Stimulated activated naive CD8-positive, alpha-beta T cell treated with anti-CD3 and anti-CD28 coated beads, Interleukin-15, Interleukin-2, amounts not matched to agents 100 U/mL and 50 U/mL, for 24 hours (primary cell): ENCODE data around the gene LIMS4.
A peak's percentile ranks its signal among the peaks of the same experiment; 100 is the strongest.
"Not testable (repeated sequence)": the region's sequence is repeated elsewhere in the genome, so short reads cannot be mapped to it uniquely, and the experiment has no call there.

Experiments
- ATAC-seq: fragments of 150-1000 bp; cut with Tn5 transposase; one replicate; pipeline ENCODE4 v1.10.0; 2021
- DNase-seq: peaks from one replicate; pipeline ENCODE4 v3.0.0; 2021

The LIMS4 gene, protein sequence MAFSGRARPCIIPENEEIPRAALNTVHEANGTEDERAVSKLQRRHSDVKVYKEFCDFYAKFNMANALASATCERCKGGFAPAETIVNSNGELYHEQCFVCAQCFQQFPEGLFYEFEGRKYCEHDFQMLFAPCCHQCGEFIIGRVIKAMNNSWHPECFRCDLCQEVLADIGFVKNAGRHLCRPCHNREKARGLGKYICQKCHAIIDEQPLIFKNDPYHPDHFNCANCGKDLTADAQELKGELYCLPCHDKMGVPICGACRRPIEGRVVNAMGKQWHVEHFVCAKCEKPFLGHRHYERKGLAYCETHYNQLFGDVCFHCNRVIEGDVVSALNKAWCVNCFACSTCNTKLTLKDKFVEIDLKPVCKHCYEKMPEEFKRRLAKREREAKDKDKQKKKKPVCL

DNA sequence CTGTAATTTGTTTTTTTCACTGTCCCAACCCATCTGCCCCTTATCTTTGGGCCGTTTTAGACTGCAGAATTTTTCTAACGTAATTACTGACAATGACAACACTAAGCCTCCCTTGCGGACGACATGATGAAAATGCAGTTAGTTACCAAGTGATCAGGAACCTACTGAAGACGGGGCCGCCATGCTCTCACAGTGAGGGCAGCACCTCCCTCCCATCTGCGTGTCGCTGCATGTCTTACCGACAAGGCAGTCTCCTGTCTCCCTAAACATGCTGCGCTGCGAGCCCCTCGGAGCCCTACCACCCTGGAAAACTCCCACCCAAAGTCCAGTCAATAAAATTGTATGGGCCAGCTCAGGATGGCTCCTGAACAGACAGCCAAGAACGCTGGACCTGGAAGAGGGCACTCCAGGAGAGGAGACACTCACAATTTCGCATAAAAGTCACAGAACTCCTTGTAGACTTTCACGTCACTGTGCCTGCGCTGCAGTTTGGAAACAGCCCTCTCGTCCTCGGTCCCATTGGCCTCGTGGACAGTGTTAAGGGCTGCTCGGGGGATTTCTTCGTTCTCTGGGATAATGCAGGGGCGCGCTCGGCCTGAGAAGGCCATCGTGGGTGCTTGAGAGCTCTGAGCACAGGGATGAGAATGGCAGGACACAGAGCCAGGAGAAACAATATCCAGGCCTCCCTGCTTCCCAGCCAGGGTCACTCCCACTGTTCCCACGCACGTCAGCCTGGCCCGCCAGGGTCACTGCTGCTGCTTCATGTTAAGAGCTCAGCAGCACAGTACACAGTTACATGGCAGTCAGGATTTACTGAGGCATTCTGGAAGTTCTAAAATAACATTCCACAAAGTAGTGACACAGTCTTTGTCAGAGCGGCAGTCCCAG is at the start of gene LIMS4:
TSS of gene LIMS4 (minus strand) at position 646 of the 888 bp plus-strand sequence. CDS start at position 608, 38 bp downstream.
- DNase-seq, ATAC-seq: not testable (repeated sequence)

DNA sequence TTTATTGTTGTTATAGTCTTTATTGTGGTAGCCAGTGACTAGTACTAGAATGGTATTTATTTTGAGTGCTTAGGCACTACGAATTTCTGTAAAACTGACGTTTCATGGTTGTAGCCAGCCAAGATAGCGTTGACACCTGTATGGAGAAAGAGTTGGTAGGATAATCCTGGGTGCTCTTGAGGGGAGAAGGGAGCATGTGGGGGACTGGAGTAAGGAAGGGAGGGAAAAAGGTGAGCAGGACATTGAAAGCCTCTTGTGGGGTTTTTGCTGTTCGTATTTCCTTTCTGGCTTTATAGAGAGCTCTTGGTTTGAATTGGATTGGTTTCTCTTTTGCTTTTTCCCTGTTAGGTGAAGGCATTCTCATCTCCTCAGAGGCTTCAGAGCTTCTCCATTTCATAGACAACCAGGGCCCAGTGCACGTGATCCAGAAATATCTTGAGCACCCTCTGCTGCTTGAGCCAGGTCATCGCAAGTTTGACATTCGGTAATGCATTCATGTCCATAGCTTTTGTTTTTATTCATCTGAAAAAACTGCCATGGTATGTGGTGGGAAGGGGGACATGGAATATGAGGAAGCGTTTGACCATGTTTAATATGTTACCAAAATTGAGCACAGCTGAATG is 27.2 kb upstream of the LIMS4 start:
- peak; percentile 73 for ATAC-seq
- not testable (repeated sequence) for DNase-seq

DNA sequence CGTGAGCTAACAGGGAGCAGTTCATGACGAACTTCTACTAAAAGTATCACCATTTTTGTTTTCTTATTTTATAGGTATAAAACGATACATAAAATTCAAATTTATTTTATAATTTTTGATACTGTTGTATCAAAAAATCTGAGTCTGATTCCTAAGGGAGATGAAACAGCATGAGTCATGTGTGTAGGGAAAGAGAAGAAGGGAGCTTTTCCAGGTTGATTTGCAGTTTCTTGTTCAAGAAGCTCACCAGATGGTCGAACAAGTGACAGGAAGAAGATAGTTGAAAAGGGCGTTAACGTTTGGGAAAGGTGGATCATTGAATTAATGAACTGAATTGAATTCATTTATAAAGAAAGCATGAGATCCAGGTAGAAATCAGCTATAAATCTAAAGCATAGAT is 23.4 kb upstream of the LIMS4 start:
- ATAC-seq, DNase-seq: not testable (repeated sequence)

DNA sequence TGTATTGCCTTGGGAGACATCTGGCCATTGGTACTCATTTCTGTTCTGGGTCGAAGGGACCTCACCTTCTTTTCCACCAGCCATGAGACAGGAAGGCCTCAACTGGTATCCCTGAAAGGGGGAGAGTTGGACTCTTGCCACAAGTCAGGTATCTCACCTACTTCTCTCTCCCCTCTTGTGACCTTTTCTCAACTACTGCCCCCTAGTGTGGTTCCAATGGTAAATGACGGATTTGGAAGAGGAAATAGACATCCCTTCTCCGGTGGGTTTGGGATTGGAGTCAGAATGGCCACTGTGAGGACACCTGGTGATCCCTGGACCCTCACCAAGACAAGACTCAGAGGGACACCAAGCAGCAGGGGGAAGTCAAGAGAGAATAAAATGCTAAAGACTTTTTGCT is 21.9 kb upstream of the LIMS4 start:
- ATAC-seq, DNase-seq: not testable (repeated sequence)

DNA sequence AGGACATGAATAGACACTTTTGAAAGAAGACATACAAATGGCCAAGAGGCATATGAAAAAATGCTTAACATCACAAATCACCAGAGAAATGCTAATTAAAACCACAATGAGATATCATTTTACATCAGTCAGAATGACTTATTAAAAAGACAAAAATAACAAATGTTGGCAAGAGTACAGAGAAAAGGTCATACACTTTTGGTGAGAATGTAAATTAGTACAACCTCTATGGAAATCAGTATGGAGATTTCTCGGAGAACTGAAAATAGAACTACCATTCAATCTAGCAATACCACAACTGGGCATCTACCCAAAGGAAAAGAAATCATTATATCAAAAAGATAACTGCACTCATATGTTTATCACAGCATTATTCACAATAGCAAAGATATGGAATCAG is 16.4 kb upstream of the LIMS4 start:
- not testable (repeated sequence) for DNase-seq, ATAC-seq

DNA sequence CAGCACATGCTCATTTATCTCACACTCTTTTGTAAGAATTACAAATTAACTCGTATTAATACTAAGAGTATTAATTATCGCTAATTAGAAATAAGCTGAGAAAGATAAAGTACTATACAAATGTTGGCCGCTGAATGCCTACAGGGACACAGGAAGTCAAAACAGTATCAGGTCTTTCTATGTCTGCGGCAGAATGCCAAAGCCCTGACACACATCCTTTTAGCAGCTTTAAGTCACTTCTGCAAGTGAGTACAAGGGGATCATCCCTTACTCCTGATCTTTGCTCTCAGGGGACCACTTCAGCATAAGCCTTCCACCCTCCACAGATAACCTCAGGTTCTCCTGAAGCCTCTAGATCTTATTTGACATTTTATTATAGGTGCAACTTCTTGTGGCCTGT is 10.1 kb upstream of the LIMS4 start:
- DNase-seq, ATAC-seq: not testable (repeated sequence)

DNA sequence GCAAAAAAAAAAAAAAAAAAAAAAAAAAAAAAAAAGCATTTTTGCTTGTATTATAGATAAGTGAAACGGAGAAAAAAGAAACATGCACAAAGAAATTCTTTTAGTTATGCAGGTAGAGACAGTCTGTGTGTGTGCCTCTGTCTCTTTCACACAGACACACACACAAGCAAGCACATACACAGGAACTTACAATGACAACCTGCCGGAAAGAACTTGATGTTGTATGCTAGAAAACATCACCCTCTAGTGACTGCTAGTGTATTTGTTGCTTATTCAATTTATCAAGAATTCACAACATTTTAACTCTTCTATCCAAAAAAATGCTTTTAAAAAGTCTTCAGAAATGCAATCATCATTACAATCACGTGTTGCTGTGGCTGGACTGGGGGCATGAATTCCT is 8.6 kb upstream of the LIMS4 start:
- ATAC-seq: not testable (repeated sequence)

DNA sequence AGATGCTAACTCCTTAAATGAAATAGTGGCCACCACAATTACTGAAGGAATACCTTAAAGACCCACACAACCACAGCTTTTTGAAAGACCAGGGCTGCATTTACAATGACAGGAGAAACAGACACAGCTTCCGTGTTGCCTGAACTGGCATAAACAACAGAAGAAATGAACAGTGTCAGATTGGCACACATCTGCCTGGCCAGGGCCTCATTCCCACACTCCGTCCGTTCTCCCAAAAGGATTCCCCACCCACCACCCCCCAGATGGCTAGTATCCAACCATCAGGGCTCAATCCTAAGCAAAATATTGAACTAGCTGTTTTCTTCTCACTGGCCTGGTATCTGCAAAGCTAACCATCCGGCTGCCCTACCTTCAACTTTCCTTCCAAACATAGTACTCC is 7.5 kb upstream of the LIMS4 start:
- not testable (repeated sequence) for DNase-seq, ATAC-seq

More for the DNA sequence above, 8.6 kb upstream of the LIMS4 start:
- DNase-seq: not testable (repeated sequence)

DNA sequence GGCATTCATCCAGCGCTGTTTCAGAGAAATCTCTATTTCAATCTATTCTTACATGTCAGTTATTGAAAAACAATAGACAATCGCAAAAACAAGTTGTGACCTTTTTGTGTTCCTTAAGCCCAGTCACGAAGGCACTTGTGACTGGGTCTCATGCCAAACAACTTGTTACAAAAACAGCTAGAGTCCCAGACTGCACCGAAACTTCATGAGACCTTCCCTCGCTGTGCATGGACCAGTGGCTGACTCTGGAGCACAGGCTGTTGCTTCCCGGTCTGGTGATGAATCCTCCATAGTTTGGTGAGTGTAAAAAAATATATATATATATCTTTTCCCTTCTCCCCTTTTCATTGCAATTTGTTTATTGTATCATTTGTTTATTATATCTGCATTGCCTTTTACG is 4.8 kb upstream of the LIMS4 start:
- not testable (repeated sequence) for DNase-seq, ATAC-seq

DNA sequence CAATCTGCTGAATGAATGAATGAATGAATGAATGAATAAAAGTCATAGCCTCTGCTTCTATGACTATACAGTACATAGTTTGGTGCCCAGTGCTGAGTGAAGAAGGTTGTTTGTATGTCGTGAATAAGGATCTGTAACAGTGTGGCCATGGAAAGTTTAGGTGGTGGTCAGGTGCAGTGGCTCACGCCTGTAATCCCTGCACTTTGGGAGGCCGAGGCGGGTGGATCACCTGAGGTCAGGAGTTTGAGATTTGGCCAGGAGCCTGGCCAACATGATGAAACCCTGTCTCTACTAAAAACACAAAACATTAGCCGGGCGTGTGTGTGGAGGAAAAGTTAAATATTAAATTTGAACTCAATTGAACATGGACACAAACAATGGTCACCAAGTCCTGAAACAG is 4.3 kb upstream of the LIMS4 start:
- DNase-seq, ATAC-seq: not testable (repeated sequence)

DNA sequence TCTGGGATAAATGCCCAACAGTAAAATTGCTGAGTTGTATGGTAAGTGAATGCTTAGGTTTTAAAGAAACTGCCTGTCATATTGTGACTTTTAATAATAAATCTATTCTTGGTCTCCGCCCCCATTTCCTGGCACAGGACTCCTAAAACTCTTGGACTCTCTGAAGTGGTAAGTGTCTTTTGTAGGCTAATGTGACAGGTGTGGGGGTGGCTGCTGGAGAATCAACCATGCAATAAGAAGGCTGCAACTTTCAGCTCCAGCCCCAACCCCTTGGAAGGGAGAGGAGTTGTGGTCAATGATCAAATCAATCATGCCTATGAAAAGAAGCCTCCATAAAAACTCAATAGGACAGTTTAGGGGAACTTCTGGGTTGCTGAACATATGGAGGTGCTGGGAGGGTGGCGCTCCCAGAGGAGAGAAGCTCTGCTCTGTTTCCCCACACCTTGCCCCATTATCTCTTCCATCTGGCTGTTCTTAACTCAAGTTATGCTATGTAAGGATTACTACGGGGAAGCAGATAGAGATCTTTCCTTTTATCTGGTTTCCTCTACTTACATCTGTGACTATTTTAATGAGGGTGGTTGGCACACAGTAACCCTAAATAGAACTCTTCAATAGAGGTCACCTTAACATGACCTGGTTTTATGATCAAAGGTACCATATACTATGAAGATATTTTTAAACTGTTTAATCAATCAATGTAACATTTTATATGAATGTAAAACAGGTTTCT is 3.2 kb upstream of the LIMS4 start:
- peak; percentile 29 for ATAC-seq
- DNase-seq: not testable (repeated sequence)

DNA sequence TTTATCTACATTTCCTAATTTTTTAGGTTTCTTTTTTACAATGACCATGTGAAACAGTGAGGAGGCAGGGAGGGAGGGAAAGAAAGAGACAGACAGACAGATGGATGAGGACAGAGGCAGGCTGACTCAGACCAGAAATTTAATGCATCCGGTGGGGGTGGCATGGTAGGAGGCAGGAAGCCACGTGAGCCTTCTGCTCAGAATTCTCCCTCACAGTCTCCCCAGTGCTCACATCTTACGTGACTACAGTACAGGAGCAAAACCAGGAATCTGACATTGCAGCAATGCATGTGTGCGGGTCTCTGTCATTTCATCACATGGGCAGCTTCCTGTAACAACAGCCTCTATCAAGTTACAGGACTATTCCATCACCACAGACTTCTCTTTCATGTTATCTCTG is 2.3 kb upstream of the LIMS4 start:
- not testable (repeated sequence) for DNase-seq
- peak; percentile 96 for ATAC-seq

DNA sequence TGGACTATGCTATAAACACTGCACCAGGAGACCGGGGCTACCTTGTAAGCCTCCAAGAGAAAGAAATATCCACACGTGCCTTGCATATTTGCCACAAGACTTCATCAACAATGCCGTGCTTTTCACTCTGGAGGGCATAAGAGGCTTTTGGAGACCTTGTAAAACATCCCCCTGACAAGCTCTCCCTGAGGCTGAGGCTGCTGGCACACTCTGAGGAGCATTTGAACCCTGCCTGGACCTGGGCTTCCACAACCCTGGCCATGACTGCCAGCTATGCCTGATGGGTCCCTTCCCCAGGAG is 393 bp upstream of the LIMS4 start:
- DNase-seq, ATAC-seq: not testable (repeated sequence)

DNA sequence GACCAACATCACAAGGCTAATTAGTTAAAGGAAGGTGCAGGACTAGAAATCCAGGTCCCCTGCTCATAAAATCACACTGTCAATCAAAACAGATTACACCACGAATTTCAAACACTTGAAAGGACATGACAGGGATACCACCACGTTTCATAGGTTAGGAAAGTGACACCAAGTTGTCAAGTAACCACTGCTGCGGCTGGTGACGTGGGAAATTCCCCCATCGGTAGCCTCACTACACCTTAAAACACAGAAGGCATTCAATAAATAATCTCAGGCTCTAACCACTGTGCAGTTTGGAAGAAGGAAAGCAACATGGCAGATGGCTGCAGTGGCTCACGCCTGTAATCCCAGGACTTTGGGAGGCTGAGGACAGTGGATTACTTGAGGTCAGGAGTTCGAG is 3.7 kb downstream of the LIMS4 start:
- not testable (repeated sequence) for ATAC-seq, DNase-seq

DNA sequence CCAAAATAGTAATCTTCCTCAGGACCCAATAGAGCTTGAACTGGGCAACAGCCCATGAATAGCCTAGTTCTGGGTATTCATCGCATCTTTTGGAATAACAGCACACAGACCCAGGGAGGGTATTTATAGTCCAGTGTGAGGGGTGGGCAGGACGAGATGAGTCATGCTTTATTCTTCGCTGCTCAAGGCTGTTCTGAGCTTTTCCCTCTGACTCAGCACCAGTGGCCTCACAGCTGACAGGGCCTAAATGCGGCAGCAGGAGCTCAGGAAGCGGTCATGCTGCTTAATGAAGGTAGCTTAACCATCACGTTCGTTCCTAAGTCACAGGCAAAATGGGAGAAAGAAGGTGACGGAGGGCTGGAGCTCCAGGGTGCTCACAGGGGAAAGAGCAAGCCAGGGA is 7.3 kb downstream of the LIMS4 start:
- not testable (repeated sequence) for ATAC-seq, DNase-seq

DNA sequence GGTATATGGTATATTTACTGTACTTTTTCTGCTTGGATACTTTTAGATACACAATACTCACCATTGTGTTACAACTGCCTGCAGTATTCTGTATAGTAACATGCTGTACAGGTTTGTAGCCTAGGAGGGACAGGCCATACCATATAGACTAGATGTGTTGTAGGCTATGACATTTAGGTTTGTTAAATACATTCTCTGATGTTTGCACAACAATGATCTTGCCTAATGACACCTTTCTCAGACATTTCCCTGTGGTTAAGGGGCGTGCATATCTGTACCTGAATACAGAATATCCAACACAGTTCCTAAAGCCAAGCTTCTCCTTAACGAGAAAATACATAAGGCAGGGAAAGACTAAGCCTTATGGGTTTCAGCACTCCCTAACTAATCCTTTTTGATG is 10.2 kb downstream of the LIMS4 start:
- not testable (repeated sequence) for DNase-seq, ATAC-seq

DNA sequence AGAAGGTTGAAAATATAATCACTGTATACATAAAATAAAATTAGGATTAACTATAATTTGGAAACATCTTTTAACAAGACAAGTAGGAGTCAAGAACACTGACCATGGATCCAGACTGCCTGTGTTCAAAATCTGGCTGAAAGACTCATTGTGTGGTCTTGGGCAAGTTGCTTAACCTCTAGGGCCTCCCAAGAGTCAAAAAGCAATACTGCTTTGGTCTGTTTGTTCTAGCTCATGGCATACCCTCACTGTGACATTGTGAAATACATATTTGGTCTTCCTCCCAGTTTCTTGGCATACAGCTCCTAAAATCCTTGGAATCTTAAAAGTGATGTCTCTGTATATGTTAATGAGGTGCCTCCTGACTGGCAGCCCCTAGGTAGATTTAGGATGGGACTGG is 12.3 kb downstream of the LIMS4 start:
- ATAC-seq, DNase-seq: not testable (repeated sequence)

DNA sequence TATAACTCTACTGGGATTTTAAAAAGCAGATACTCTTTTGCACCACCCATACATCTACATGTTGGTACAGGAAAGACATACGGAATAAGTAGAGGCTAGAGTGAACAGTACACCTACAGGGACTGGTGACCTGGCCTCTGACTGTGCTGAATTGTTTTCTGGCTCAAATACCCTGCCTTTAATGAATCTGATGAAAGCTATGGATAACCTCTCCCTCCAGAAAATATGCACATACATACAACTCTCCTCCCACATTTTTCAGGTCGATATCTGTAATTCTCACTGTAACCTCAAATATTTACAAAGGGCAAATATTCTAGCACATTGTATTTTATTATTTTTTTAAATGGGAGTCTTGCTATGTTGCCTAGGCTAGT is 15.4 kb downstream of the LIMS4 start:
- not testable (repeated sequence) for ATAC-seq, DNase-seq

DNA sequence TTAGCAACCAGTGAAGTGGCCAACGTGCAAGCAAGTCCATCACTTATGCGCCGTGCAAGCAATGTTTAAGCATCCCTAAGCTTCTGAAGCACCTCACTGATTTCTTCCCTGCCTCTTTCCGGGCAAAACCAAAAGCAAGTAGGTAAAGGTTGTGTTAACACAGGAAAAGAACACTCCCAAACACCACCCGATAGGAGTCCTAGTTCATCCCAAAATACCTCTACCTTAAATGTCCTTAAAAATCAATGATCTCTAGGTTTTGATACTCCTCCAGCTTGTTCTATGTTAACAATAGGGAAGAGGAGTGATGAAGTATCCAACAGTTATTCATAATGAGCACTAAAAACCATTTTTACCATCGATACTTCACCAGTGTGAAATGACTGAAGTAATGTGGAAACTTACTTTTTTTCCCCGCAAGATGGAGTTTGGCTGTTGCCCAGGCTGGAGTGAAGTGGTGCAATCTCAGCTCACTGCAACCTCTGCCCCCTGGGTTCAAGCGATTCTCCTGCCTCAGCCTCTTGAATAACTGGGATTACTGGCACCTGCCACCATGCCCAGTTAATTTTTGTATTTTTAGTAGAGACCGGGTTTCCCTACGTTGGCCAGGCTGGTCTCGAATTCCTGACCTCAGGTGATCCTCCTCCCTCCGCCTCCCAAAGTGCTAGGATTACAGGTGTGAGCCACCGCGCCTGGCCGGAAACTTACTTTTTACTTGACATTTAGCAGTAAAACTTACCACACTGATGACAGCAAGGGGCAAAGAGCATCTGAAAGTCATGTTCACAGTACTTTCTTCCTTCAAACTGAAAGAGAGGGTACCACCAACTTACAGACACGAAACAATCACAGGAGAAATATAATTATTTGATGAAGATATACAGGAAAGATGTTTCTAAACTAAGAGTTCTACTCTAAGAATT is 16.1 kb downstream of the LIMS4 start:
- not testable (repeated sequence) for DNase-seq, ATAC-seq

DNA sequence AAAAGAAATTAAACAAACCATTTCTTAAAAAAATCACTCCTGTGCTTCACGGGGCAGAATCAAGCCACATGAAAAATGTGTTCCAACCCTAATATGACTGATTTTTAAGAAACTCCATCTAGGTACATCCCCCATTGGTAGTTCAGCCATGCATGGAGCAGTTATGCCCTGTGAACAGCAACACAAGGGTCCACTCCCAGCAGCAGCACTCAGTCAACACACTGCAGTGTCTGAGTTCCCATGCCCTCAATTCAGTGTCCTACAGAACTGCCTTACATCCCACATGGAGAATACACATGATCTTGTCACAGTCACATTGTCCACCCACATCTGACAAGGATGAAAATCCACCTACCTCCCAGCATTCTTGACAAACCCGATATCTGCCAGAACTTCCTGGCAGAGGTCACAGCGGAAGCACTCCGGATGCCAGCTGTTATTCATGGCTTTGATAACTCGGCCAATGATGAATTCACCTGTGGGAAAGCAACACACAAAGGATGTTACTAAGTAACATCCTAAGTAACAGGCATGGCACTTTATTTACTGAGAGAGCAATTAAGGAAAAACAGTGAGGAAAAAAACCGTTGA is 17.4 kb downstream of the LIMS4 start:
- DNase-seq, ATAC-seq: not testable (repeated sequence)
